H1 (cell line): ENCODE measurements around the gene PRR14L. TPM values are rescaled to one million over a fixed set of nuclear protein-coding genes. Genes with fewer than 3 reads are reported as not detected.

Source experiments
- CTCF ChIA-PET: fragments of 300-600 bp; sonication (Branson Sonifier 250); formaldehyde crosslinking; loops from one replicate; lab custom pipeline; 2021; ENCODE audit not compliant: partially characterized antibody; lab: Charles Lee
- POLR2A ChIA-PET: fragments of 300-600 bp; sonication (Branson Sonifier 250); formaldehyde crosslinking; loops from one replicate; lab custom pipeline; 2021; ENCODE audit warnings: inconsistent platforms; ENCODE audit not compliant: partially characterized antibody; lab: Charles Lee
- DNase-seq, 2 experiments: peaks; one replicate each; pipeline versions ENCODE4 v3.0.0 to v3.0.0-alpha.2; 2010 to 2022; ENCODE audit warnings: low spot score in 2 of 2, low read depth in 1 of 2, mixed read lengths in 1 of 2
- FAIRE-seq: peaks from 2 replicates; lab custom pipeline; 2011; peaks lifted over from hg19 to GRCh38; lab: Jason Lieb, UNC
- H2AFZ ChIP-seq: 2 replicates; pipeline ENCODE4 v1.8.1; 2012; ENCODE audit warnings: low read length, inconsistent platforms
- H2AK5ac ChIP-seq: 2 replicates; pipeline ENCODE4 v1.6.1; 2013; ENCODE audit warnings: low read depth, low read length
- H2BK120ac ChIP-seq: replicated peaks from 2 replicates; pipeline ENCODE3; 2013; ENCODE audit warnings: low read depth, low read length, inconsistent platforms
- H2BK12ac ChIP-seq: 2 replicates; pipeline ENCODE4 v1.6.1; 2013; ENCODE audit warnings: low read depth, low read length
- H2BK15ac ChIP-seq: 2 replicates; pipeline ENCODE4 v1.6.1; 2013; ENCODE audit warnings: low read length
- H2BK20ac ChIP-seq: 2 replicates; pipeline ENCODE4 v1.6.1; 2013; ENCODE audit warnings: low read length
- H2BK5ac ChIP-seq: 2 replicates; pipeline ENCODE4 v1.6.1; 2013; ENCODE audit warnings: low read depth, low read length
- H3K14ac ChIP-seq: 2 replicates; pipeline ENCODE4 v1.6.1; 2013; ENCODE audit warnings: inconsistent platforms; ENCODE audit not compliant: insufficient read length
- H3K18ac ChIP-seq: 2 replicates; pipeline ENCODE4 v1.6.1; 2013; ENCODE audit warnings: low read length; ENCODE audit errors: extremely low read depth
- H3K23ac ChIP-seq: 2 replicates; pipeline ENCODE4 v1.6.1; 2013; ENCODE audit warnings: inconsistent platforms; ENCODE audit not compliant: insufficient read length
- H3K23me2 ChIP-seq: 2 replicates; pipeline ENCODE4 v1.6.1; 2013; ENCODE audit warnings: low read depth, low read length
- H3K27ac ChIP-seq: 2 replicates; pipeline ENCODE4 v1.6.1; 2011; ENCODE audit warnings: low read depth, low read length, inconsistent platforms
- H3K27me3 ChIP-seq, 4 experiments: replicated peaks in 1 of 4; 1 replicate in 1 of 4; 2 replicates in 3 of 4; pipeline versions ENCODE4 v1.6.1 to v1.8.1; 2011 to 2013; ENCODE audit warnings: low read length in 3 of 4, mild to moderate bottlenecking in 3 of 4, inconsistent platforms in 2 of 4, mixed read lengths in 2 of 4, moderate library complexity in 1 of 4; ENCODE audit not compliant: control insufficient read depth in 3 of 4, insufficient read depth in 3 of 4; ENCODE audit errors: extremely low read depth in 1 of 4
- H3K36me3 ChIP-seq, 4 experiments: 2 replicates each; pipeline versions ENCODE4 v1.6.1 to v1.8.1; 2011 to 2013; ENCODE audit warnings: mild to moderate bottlenecking in 4 of 4, low read length in 3 of 4, moderate library complexity in 2 of 4, control low read depth in 1 of 4, inconsistent platforms in 1 of 4; ENCODE audit not compliant: insufficient read depth in 4 of 4, control insufficient read depth in 2 of 4
- H3K4ac ChIP-seq: replicated peaks from 2 replicates; pipeline ENCODE3; 2013; ENCODE audit warnings: low read length, low read depth, mixed read lengths, inconsistent platforms; ENCODE audit not compliant: insufficient read length
- H3K4me1 ChIP-seq, 4 experiments: replicated peaks in 1 of 4; 1 replicate in 1 of 4; 2 replicates in 3 of 4; pipeline versions ENCODE4 v1.6.1 to v1.8.1; 2011 to 2013; ENCODE audit warnings: low read length in 3 of 4, inconsistent platforms in 2 of 4, mixed read lengths in 1 of 4; ENCODE audit not compliant: insufficient read depth in 4 of 4, control insufficient read depth in 3 of 4
- H3K4me2 ChIP-seq, 2 experiments: 2 replicates each; pipeline versions ENCODE4 v1.6.1 to v1.8.1; 2011 to 2013; ENCODE audit warnings: low read depth in 2 of 2, low read length in 2 of 2, control low read depth in 1 of 2, inconsistent platforms in 1 of 2, mild to moderate bottlenecking in 1 of 2; ENCODE audit not compliant: insufficient read depth in 1 of 2
- H3K4me3 ChIP-seq, 4 experiments: fragments of 200-600, 300-600 bp in 1 of 4; sonication (generic), shearing (Covaris generic), sonication (Bioruptor Twin) in 1 of 4; 2 replicates each; pipeline versions ENCODE4 v1.5.1 to v1.8.1; 2011 to 2016; ENCODE audit warnings: low read length in 4 of 4, low read depth in 3 of 4, control low read depth in 2 of 4, inconsistent platforms in 2 of 4, mild to moderate bottlenecking in 2 of 4, mixed read lengths in 1 of 4, moderate library complexity in 1 of 4; ENCODE audit not compliant: insufficient read depth in 2 of 4; ENCODE audit errors: extremely low read depth in 1 of 4
- H3K56ac ChIP-seq: replicated peaks from 2 replicates; pipeline ENCODE3; 2013; ENCODE audit warnings: low read depth, mild to moderate bottlenecking, mixed read lengths, low read length, inconsistent platforms; ENCODE audit not compliant: insufficient read length
- H3K79me1 ChIP-seq: 2 replicates; pipeline ENCODE4 v1.6.1; 2013; ENCODE audit warnings: low read depth, low read length, control low read depth
- H3K79me2 ChIP-seq, 2 experiments: 2 replicates each; pipeline versions ENCODE4 v1.6.1 to v1.8.1; 2012 to 2013; ENCODE audit warnings: low read length in 2 of 2, mild to moderate bottlenecking in 2 of 2, inconsistent platforms in 1 of 2; ENCODE audit not compliant: insufficient read depth in 2 of 2, control insufficient read depth in 1 of 2
- H3K9ac ChIP-seq, 4 experiments: replicated peaks in 1 of 4; 1 replicate in 1 of 4; 2 replicates in 3 of 4; pipeline versions ENCODE4 v1.6.1 to v1.8.1; 2011 to 2013; ENCODE audit warnings: low read depth in 3 of 4, low read length in 3 of 4, control low read depth in 2 of 4, mild to moderate bottlenecking in 2 of 4, moderate library complexity in 2 of 4, inconsistent platforms in 1 of 4; ENCODE audit errors: extremely low read depth in 1 of 4
- H3K9me3 ChIP-seq, 2 experiments: 2 replicates each; pipeline versions ENCODE4 v1.6.1 to v1.8.1; 2012 to 2013; ENCODE audit warnings: mild to moderate bottlenecking in 2 of 2, moderate library complexity in 2 of 2, control low read depth in 1 of 2, inconsistent platforms in 1 of 2, low read depth in 1 of 2, low read length in 1 of 2, mixed read lengths in 1 of 2; ENCODE audit not compliant: insufficient read depth in 2 of 2
- H4K20me1 ChIP-seq, 2 experiments: replicated peaks in 1 of 2; 2 replicates each; pipeline versions ENCODE3 to v1.8.1; 2011 to 2013; ENCODE audit warnings: inconsistent platforms in 2 of 2, low read length in 2 of 2, mild to moderate bottlenecking in 1 of 2; ENCODE audit not compliant: insufficient read depth in 2 of 2, control insufficient read depth in 1 of 2
- H4K5ac ChIP-seq: 2 replicates; pipeline ENCODE4 v1.6.1; 2013; ENCODE audit warnings: low read length, low read depth, mixed read lengths, inconsistent platforms; ENCODE audit not compliant: insufficient read length
- H4K8ac ChIP-seq: 2 replicates; pipeline ENCODE4 v1.8.0; 2013; ENCODE audit warnings: mild to moderate bottlenecking, moderate library complexity, low read length, inconsistent platforms; ENCODE audit not compliant: insufficient read depth; ENCODE audit errors: extremely low read depth
- H4K91ac ChIP-seq: replicated peaks from 2 replicates; pipeline ENCODE3; 2013; ENCODE audit warnings: low read length, mixed read lengths, inconsistent platforms; ENCODE audit not compliant: insufficient read length
- CHD2 ChIP-seq: IDR thresholded peaks from 2 replicates; pipeline ENCODE4 v1.6.1; 2012; ENCODE audit warnings: low read length, improper control_type of control experiment
- FOSL1 ChIP-seq: IDR thresholded peaks from 2 replicates; pipeline ENCODE4 v1.6.1; 2011; ENCODE audit warnings: mild to moderate bottlenecking, low read depth, low read length, moderate library complexity; ENCODE audit not compliant: insufficient read depth
- GABPA ChIP-seq: IDR thresholded peaks from 2 replicates; pipeline ENCODE4 v1.6.1; 2011; ENCODE audit warnings: mild to moderate bottlenecking, low read length, moderate library complexity, borderline replicate concordance; ENCODE audit not compliant: insufficient read depth
- KDM4A ChIP-seq: IDR thresholded peaks from one replicate; pipeline ENCODE4 v1.7.1; 2012; ENCODE audit warnings: low read depth, mild to moderate bottlenecking, moderate library complexity, low read length, inconsistent platforms; ENCODE audit not compliant: severe bottlenecking
- KDM5A ChIP-seq: fragments of 200-600 bp; IDR thresholded peaks from 2 replicates; pipeline ENCODE4 v1.7.1; 2012; ENCODE audit warnings: mild to moderate bottlenecking, low read length, inconsistent platforms, mixed read lengths
- POLR2A ChIP-seq, 2 experiments: IDR thresholded peaks; 1 replicate in 1 of 2; 2 replicates in 1 of 2; pipeline ENCODE4 v1.6.1; 2011; ENCODE audit warnings: low read depth in 2 of 2, low read length in 2 of 2, mild to moderate bottlenecking in 2 of 2; ENCODE audit errors: control extremely low read depth in 1 of 2
- POLR2AphosphoS5 ChIP-seq: IDR thresholded peaks from 2 replicates; pipeline ENCODE4 v1.6.1; 2011; ENCODE audit warnings: low read depth, low read length
- RBBP5 ChIP-seq: IDR thresholded peaks from 2 replicates; pipeline ENCODE4 v1.7.1; 2012; ENCODE audit warnings: low read depth, mild to moderate bottlenecking, inconsistent platforms, low read length, moderate library complexity, borderline replicate concordance
- TCF12 ChIP-seq: IDR thresholded peaks from 2 replicates; pipeline ENCODE4 v1.6.1; 2011; ENCODE audit warnings: low read depth, mild to moderate bottlenecking, low read length
- WGBS, 2 experiments: shearing (Covaris generic) in 1 of 2; methylation state at CpG; one replicate each; pipeline versions ENCODE4 v1.1.6 to v1.1.7; 2013 to 2015; ENCODE audit warnings: low lambda C conversion rate in 2 of 2, mixed read lengths in 2 of 2, inconsistent platforms in 1 of 2, low coverage in 1 of 2, missing lambda C conversion rate in 1 of 2; ENCODE audit not compliant: insufficient replicate concordance in 2 of 2, insufficient coverage in 1 of 2, insufficient read length in 1 of 2; ENCODE audit errors: extremely low coverage in 1 of 2, missing lambda C conversion rate in 1 of 2; 5-methylcytosine and 5-hydroxymethylcytosine counted together
- polyA plus RNA-seq, 7 experiments: library from polyadenylated mRNA; depleted of rRNA in 3 of 7; stranded (reverse) in 5 of 7; unstranded in 2 of 7; fragments of >200 nt in 5 of 7; fragments of 200-250 nt in 2 of 7; gene quantifications; 1 replicate in 5 of 7; 2 replicates in 1 of 7; 4 replicates in 1 of 7; pipeline versions ENCODE4 v1.2.1 to v1.2.3, GENCODE V29; 2011 to 2013; ENCODE audit warnings: missing spikeins in 2 of 7, mixed read lengths in 2 of 7
- total RNA-seq: library from RNA; stranded (reverse); fragmentation: NEBNext Ultra II Directional; extraction: Animal tissue kit (Norgen Biotek cat#: 25700); gene quantifications from 2 replicates; pipeline ENCODE4 v1.2.1, GENCODE V29; 2021

The PRR14L gene
- total and polyA plus RNA-seq, 2 of the 8 experiments (the other 6 are each of a cell fraction or from before 2014, with no cell fraction given) = 26.5 to 98.6 TPM

DNA sequence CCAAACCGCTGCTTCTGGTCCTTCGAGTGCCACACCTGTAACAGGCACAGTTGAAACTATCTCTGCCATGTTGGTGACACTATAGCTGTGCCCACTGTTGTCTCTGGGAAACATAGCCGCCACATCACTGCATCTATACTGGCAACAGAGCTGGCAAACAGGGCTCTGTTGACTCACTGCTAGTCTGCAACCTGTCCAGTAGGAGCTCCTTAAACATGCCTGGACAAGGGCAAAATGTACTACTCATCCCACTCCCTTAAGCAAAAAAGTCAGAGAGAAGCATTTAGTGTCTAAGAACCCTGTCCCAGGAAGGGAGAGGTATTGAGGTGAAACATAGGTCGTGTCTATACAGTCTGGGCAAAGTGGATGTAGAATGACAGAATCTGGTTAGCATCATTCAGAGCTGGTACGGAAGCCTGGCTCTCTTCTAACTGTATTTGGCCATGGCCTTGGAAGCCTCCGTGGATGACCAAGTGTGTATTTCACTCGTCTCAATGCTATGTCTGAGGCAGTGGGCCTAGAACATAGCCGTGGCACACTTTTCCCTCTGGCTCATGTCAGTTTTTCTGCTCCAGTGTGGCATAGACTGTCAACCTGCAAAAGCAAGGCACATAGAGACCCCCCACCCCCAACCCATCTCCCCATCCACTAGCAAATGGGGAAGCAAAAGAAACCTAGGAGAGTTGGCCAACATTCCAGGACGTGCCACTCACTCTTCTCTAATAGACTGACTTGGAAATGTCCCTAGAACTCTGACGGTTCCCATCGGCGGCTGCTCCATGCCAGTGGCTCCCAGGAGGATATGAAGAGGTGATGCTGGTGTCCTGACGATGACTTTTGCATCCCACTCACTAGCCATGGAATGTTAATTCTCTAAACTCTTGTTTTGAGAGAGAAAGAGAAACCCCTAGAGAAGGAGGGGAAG lies 66.5 kb downstream of the PRR14L start:
- no peak overlapping the region for H3K9ac ChIP-seq
- H3K56ac ChIP-seq = no peak overlapping the region
- H3K4me1 ChIP-seq = no peaks in the 10 kb centered on the region
- no peaks in the 10 kb centered on the region for H3K79me2 ChIP-seq
- no peak overlapping the region for H2AFZ ChIP-seq
- CTCF ChIA-PET = interaction anchor here (0.9 to 3.6 kb wide), 3 partner anchors 15 to 206 kb away, joined by 3 to 19 read pairs (median 5); no protein-coding TSS in a partner anchor
- H3K4me3 ChIP-seq = no peak overlapping the region
- no peak for DNase-seq
- no peaks in the 10 kb centered on the region for H3K79me1 ChIP-seq
- H3K27me3 ChIP-seq = no peaks in the 10 kb centered on the region
- no peaks in the 10 kb centered on the region for H3K9me3 ChIP-seq
- TF ChIP-seq GABPA = no peak
- no peak for TF ChIP-seq TCF12
- no peak for TF ChIP-seq KDM5A
- TF ChIP-seq KDM4A = no peak
- TF ChIP-seq FOSL1 = no peak
- no peak for TF ChIP-seq POLR2A (IDR thresholded peaks at IDR 0.05; ENCODE audit: control extremely low read depth in 1 of 2, low read depth in 2 of 2, low read length in 2 of 2)
- no peak for TF ChIP-seq CHD2
- TF ChIP-seq POLR2AphosphoS5 = no peak
- TF ChIP-seq RBBP5 = no peak
- TF ChIP-seq, all 59 proteins: peak for 0
- POLR2A ChIA-PET = no interaction called here
- H2BK20ac ChIP-seq = no peak overlapping the region
- H2AK5ac ChIP-seq = no peak overlapping the region
- no peak overlapping the region for H2BK15ac ChIP-seq
- H3K23me2 ChIP-seq = no peaks in the 10 kb centered on the region
- no peak overlapping the region for H4K5ac ChIP-seq
- H3K27ac ChIP-seq = no peak overlapping the region
- H2BK120ac ChIP-seq = no peak overlapping the region
- H3K18ac ChIP-seq = no peak overlapping the region
- WGBS, 2 experiments = 93% methylated on average over 13 of the region's 13 CpGs; no CpG with 5 or more reads in 1 of the 2 experiments
- peaks cover 0 to 2% of the 10 kb centered on the region in 2 experiments for H4K20me1 ChIP-seq
- no peak overlapping the region for H2BK5ac ChIP-seq
- H3K23ac ChIP-seq = no peak overlapping the region
- peaks cover 7 to 49% (median 24%) of the 10 kb centered on the region in 4 experiments; a peak in 7 of 8 replicates for H3K36me3 ChIP-seq
- FAIRE-seq = no peak
- H3K4me2 ChIP-seq = no peak overlapping the region
- no peak overlapping the region for H3K4ac ChIP-seq
- H4K91ac ChIP-seq = no peak overlapping the region
- no peak overlapping the region for H2BK12ac ChIP-seq
- no peak overlapping the region for H3K14ac ChIP-seq
- no peak overlapping the region for H4K8ac ChIP-seq
